ENCODE results near the gene ANKRD26. TPM values are rescaled to one million over a fixed set of nuclear protein-coding genes. Genes with fewer than 3 reads are reported as not detected.

ANKRD26 gene
- polyA plus RNA-seq, 4 donors = 1.9 to 8.9 (median 2.6) TPM

DNA sequence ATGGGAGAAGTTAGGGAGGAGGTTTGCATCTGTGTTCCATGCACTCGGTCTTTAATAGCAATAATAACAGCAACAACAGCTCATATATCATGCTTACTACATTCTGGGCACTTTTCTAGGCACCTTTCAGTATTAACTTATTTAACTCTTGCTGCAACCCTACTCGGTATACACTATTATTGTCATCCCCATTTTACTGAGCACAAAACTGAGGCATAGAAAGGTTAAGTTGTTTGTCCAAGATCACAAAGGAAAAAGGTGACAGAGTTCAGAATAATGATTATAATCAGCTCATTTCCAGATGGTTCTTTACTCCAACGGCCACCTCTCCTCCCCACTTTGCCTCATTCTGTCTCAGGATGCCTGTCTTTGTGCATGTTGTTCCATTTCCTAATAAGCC, 137.5 kb downstream of the ANKRD26 start:
- Histone ChIP-seq H3K36me3 (ENCODE audit: control insufficient read depth in 3 of 3, insufficient read depth in 2 of 3, low read depth in 1 of 3, low read length in 3 of 3) (peaks cover 0 to 2% (median 2%) of the 10 kb centered on the region in 3 donors), H3K27ac (ENCODE audit: low read depth in 1 of 3, low read length in 2 of 3) (no peak overlapping the region), H3K4me3 (ENCODE audit: low read depth in 1 of 3, low read length in 3 of 3) (no peak overlapping the region), H3K9me3 (ENCODE audit: control insufficient read depth in 2 of 2, insufficient read depth in 1 of 2, low read depth in 1 of 2, low read length in 1 of 2) (no peaks in the 10 kb centered on the region), H3K27me3 (ENCODE audit: control insufficient read depth in 3 of 3, insufficient read depth in 3 of 3, low read length in 3 of 3) (no peaks in the 10 kb centered on the region), H3K4me1 (ENCODE audit: control insufficient read depth in 3 of 3, insufficient read depth in 2 of 3, low read depth in 1 of 3, low read length in 2 of 3) (no peaks in the 10 kb centered on the region)
- 57 to 79% (median 63%) methylated on average over 3 of the region's 3 CpGs for WGBS, 3 donors
- no peak for DNase-seq
- FAIRE-seq = no peak

- no peak overlapping the region for H3K4me3 ChIP-seq (ENCODE audit: low read depth in 1 of 3, low read length in 3 of 3)
- H3K4me1 ChIP-seq (ENCODE audit: control insufficient read depth in 3 of 3, insufficient read depth in 2 of 3, low read depth in 1 of 3, low read length in 2 of 3) = no peaks in the 10 kb centered on the region
- no peak overlapping the region for H3K27ac ChIP-seq (ENCODE audit: low read depth in 1 of 3, low read length in 2 of 3)
- H3K27me3 ChIP-seq (ENCODE audit: control insufficient read depth in 3 of 3, insufficient read depth in 3 of 3, low read length in 3 of 3) = no peaks in the 10 kb centered on the region
- FAIRE-seq (no peak), DNase-seq (no peak)
- WGBS, 3 donors = 91 to 93% (median 92%) methylated on average over 7 of the region's 7 CpGs
- H3K36me3 ChIP-seq (ENCODE audit: control insufficient read depth in 3 of 3, insufficient read depth in 2 of 3, low read depth in 1 of 3, low read length in 3 of 3) = peaks cover 0 to 2% (median 0%) of the 10 kb centered on the region in 3 donors
- H3K9me3 ChIP-seq (ENCODE audit: control insufficient read depth in 2 of 2, insufficient read depth in 1 of 2, low read depth in 1 of 2, low read length in 1 of 2) = no peaks in the 10 kb centered on the region
Measured at GRCh38 chr10:26960308-26960707, 140.0 kb downstream of the ANKRD26 start.

GRCh38 chr10:26959841-26960240, 140.5 kb downstream of the ANKRD26 start:
- no peak for FAIRE-seq
- DNase-seq = no peak
- 86 to 90% (median 86%) methylated on average over 6 of the region's 6 CpGs for WGBS, 3 donors

More at GRCh38 chr10:26959841-26960240, 140.5 kb downstream of the ANKRD26 start:
- no peaks in the 10 kb centered on the region for H3K4me1 ChIP-seq (ENCODE audit: control insufficient read depth in 3 of 3, insufficient read depth in 2 of 3, low read depth in 1 of 3, low read length in 2 of 3)
- peaks cover 0 to 2% (median 0%) of the 10 kb centered on the region in 3 donors for H3K36me3 ChIP-seq (ENCODE audit: control insufficient read depth in 3 of 3, insufficient read depth in 2 of 3, low read depth in 1 of 3, low read length in 3 of 3)
- H3K9me3 ChIP-seq (ENCODE audit: control insufficient read depth in 2 of 2, insufficient read depth in 1 of 2, low read depth in 1 of 2, low read length in 1 of 2) = no peaks in the 10 kb centered on the region
- no peak overlapping the region for H3K4me3 ChIP-seq (ENCODE audit: low read depth in 1 of 3, low read length in 3 of 3)
- H3K27ac ChIP-seq (ENCODE audit: low read depth in 1 of 3, low read length in 2 of 3) = no peak overlapping the region
- H3K27me3 ChIP-seq (ENCODE audit: control insufficient read depth in 3 of 3, insufficient read depth in 3 of 3, low read length in 3 of 3) = no peaks in the 10 kb centered on the region

Other genes with a start within 250 kb of the ANKRD26 start
- 10 to 100 TPM; 25.5 to 53.0 (median 38.4) TPM for gene ABI1, start 239.5 kb downstream of the ANKRD26 start, polyA plus RNA-seq
- 10 to 100 TPM; 28.6 to 81.7 (median 41.6) TPM for gene YME1L1, start 53.9 kb upstream of the ANKRD26 start, polyA plus RNA-seq
- 1 to 10 TPM; 2.5 to 8.1 (median 4.4) TPM for gene MASTL, start 54.9 kb upstream of the ANKRD26 start, polyA plus RNA-seq
- gene ACBD5, start 140.3 kb upstream of the ANKRD26 start, polyA plus RNA-seq = 10 to 100 TPM; 21.8 to 61.5 (median 43.2) TPM

Measured in small intestine (tissue), 7 donors.